ENCODE measurements around the gene HMGA1.

- TF ChIP-seq CTCF (IDR thresholded peaks at IDR 0.05; ENCODE audit: low read depth, low read length, poor library complexity, severe bottlenecking): no peak
- no peak for TF ChIP-seq EZH2phosphoT487 (IDR thresholded peaks at IDR 0.05; ENCODE audit: borderline replicate concordance, low read length)
Observed at GRCh38 chr6:34289137-34289536, 52.5 kb downstream of the HMGA1 start.
